OCI-M1 (cell line): ENCODE results near the gene SEPTIN7.
"Not testable (repeated sequence)": the region's sequence is repeated elsewhere in the genome, so short reads cannot be mapped to it uniquely, and the experiment has no call there.

Source experiments
- DNase-seq: peaks from one replicate; lab custom pipeline; 2025; lab: John Stamatoyannopoulos, UW

The SEPTIN7 gene

GRCh38 chr7:35800718-35801391, at the start of gene SEPTIN7:
SEPTIN7 (plus strand) TSS chr7:35801057; CDS start chr7:35801210, 153 bp downstream.
- peak; percentile 97 for DNase-seq

DNA sequence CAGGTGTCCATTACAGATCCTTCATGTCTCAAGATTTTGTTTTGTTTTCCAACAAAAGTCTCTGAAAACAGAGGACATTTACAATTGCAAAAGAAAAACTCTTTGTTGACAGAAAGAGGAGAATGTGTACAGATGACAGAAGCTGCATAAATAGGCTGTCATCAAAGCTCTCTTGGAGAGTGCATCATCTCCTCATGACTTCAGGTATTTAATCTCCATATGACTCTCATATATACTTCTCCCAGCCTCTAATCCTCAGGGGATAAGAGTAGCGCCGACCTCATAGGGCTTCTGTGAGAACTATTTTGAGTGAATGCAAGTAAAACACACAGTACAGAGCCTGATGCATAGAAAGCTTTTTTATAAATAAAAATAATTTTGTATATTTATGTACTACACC, 48.1 kb upstream of the SEPTIN7 start:
- no peak for DNase-seq

- peak; percentile 72 for DNase-seq
These were observed 46.9 kb upstream of the SEPTIN7 start for GRCh38 chr7:35753761-35754603.

DNA sequence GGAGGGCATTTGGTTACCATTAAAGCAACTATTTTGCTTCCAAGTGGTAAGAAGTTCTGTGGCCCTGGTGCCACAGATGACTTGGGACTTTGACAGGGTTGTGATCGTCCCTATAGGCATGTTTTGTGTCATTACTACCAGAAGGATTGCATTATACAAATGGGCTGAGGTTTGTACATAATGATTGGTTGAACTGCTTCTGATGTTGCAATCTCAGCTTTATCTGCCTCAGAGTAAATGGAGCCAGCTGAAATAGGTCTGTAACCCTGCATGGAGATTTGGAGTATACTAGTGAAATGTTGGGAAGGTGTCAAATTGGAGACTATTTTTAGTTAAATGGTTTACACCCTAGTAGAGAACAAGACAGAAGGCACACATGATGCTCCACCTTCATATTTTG, 46.1 kb upstream of the SEPTIN7 start:
- peak; percentile 47 for DNase-seq

- no peak for DNase-seq
These were observed 45.1 kb upstream of the SEPTIN7 start for GRCh38 chr7:35755711-35756110.

DNA sequence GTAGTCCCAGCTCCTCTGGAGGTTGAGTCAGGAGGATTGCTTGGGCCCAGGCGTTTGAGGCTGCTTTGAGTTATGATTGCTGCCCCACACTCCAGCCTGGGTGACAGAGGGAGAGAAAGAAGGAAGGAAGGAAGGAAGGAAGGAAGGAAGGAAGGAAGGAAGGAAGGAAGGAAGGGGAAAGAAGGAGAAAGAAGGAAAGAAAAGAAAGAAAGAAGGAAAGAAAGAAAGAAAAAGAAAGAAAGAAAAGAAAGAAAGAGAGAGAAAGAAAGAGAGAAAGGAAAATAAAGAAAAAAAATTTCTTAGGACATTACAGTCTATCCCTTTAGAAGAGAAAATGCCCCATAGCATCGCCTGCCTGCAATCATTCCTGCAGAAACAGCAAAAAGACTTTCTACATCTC, 44.4 kb upstream of the SEPTIN7 start:
- not testable (repeated sequence) for DNase-seq

DNA sequence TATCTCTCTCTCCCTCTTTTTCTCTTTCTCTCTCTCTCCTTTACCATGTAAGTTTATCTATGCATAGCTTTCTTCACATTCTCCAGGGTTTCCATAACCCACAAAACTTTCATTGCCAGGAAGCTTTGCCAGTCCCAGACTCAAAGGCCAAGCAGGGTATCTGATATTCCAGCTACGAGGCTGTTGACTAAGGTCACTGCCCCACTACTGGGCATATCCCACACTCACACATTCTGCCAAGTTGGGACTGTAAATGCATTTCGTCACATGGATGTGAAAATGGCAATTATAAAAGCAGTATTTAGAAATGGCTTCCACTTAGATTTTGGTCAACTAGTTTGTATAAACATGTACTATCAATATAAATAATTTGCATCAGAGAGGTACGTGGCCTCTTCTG, 43.3 kb upstream of the SEPTIN7 start:
- no peak for DNase-seq

- peak; percentile 75 for DNase-seq
These were observed 42.4 kb upstream of the SEPTIN7 start for GRCh38 chr7:35758421-35758820.

DNA sequence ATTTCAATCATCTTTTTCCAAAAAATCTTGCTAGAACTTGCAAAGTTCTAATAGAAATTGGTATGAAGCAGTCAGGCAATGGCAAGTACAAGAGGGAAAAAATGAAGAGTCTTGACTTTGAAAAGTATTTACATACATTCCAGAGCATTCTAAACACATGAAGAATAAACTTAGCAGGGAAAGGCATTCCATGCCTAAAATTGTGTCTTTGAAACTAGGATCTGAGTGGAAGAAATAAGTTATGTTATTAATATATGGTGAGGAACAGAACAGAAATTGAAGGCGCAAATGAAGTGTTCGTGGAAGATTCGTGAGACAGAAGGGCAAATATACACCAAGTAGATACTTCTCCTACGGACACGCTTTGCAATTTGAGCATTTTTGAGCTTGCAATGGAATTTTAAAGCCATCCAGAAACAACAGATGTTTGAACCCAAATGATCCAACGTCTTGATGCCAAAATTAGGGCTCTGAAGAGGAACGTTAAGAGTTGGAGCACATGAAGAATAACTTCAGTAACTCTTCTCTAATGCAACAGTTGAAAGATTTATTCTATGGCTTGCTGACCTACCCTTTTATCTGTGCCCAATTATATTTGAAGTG, 40.6 kb upstream of the SEPTIN7 start:
- no peak for DNase-seq

GRCh38 chr7:35761871-35762677, 38.8 kb upstream of the SEPTIN7 start:
- DNase-seq, result peak; percentile 38

- DNase-seq, result no peak
These were observed 38.1 kb upstream of the SEPTIN7 start for GRCh38 chr7:35762781-35763180.

GRCh38 chr7:35768346-35768745, 32.5 kb upstream of the SEPTIN7 start:
- no peak for DNase-seq

- no peak for DNase-seq
These were observed 29.1 kb upstream of the SEPTIN7 start for GRCh38 chr7:35771776-35772175.

DNA sequence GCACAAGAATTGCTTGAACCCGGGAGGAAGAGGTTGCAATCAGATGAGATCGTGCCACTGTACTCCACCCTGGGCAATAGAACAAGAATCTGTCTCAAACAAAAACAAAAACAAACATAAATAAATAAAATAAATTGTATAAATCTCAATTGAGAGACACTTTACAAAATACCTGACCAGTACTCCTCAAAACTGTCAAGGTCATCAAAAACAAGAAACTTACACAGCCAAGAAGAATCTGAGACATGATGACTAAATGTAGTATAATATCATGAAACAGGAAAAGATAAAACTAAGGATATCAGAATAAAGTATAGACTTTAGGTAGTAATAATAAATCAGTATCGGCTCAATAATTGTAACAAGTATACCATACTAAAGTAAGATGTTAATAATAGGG, 26.9 kb upstream of the SEPTIN7 start:
- DNase-seq, result no peak

DNA sequence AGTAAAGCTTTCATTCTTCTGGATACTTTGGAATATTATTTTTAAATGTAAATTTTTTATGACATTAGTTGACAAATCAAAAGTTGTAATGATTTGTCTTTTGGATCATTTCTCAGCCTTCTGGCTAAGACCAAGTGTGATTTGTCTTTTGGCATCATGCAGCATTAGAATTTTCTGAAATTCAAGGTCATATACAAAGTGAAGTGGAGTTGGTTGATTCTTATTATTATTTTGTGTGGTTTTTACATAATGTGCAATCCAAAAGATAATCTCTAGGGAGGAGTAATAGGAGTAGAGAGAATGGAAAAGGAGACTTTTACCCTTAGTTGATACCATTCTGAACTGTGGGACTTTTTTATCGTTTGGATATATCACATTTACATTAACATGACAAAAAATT, 24.2 kb upstream of the SEPTIN7 start:
- no peak for DNase-seq

DNA sequence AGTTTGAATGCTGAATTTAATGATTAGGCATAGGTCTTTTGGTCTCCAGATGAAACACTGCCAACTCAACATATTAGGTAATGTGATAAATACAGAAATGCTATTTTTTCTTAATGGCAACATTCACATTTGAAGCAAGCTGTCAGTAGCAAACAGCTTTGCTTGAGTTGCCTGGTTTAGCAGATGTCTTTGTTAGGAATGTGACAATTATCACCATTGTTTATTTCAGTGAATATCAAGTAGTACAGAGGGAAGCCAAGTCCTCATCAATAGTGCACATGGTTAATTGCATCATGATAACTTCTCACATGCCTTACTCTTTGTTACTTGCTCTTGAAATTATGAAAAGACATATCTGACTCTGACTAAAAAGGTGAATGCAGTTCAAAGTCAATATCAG, 23.7 kb upstream of the SEPTIN7 start:
- DNase-seq, result no peak

- no peak for DNase-seq
These were observed 20.8 kb upstream of the SEPTIN7 start for GRCh38 chr7:35780070-35780469.

GRCh38 chr7:35781200-35781701, 19.6 kb upstream of the SEPTIN7 start:
- no peak for DNase-seq

GRCh38 chr7:35781767-35782515, 18.9 kb upstream of the SEPTIN7 start:
- DNase-seq, result no peak

GRCh38 chr7:35784332-35784731, 16.5 kb upstream of the SEPTIN7 start:
- no peak for DNase-seq

DNA sequence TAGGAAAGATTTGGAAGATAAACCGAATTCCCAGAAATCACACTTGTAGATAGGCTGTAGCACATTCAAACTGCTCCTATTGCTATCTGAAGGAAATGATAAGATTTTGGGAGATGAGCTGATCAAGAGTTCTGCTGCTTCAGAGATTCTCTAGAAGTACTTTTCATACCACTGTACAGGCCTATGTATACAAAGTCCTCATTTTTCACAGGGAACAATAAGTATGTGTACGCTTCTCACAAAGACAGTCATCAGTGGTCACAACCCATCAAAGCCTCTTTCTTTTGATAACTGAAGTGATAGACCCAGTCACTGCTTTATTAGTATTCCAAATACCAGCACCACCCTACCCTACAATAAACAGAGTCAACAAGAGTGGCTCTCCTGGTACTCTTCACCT, 15.6 kb upstream of the SEPTIN7 start:
- no peak for DNase-seq
